Medulla oblongata (tissue), 1 donor: ENCODE results near the gene FLOT2.
"Not testable (repeated sequence)": the region's sequence is repeated elsewhere in the genome, so short reads cannot be mapped to it uniquely, and the experiment has no call there.

Source experiments
- DNase-seq: peaks from one replicate; pipeline ENCODE4 v3.0.0-alpha.2; 2015; ENCODE audit errors: extremely low spot score

Gene FLOT2

GRCh38 chr17:28873839-28874238, 23.7 kb downstream of the FLOT2 start:
- no peak for DNase-seq

DNA sequence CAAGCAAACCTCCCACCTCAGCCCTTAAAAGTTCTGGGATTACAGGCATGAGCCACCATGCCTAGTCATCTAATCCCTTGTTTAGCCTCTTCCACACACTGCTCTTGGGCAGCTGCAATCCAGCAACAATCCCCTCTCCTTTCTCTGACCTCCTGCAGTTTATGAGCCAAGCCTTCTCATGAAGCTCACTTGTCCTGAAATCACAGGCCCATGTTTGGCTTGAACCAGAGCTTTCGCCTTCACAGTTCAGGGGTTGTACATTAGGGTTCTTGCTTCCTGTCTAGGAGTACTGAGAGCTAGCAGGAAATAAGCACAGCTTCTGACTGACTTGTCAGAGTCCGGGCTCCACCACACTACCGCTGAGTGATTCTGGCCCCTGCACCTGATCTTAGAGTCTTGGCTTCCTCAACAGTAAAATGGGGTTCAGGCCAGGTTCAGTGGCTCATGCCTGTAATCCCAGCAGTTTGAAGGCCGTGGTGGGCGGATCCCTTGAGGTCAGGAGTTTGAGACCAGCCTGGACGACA, 26.4 kb downstream of the FLOT2 start:
- DNase-seq: no peak

DNA sequence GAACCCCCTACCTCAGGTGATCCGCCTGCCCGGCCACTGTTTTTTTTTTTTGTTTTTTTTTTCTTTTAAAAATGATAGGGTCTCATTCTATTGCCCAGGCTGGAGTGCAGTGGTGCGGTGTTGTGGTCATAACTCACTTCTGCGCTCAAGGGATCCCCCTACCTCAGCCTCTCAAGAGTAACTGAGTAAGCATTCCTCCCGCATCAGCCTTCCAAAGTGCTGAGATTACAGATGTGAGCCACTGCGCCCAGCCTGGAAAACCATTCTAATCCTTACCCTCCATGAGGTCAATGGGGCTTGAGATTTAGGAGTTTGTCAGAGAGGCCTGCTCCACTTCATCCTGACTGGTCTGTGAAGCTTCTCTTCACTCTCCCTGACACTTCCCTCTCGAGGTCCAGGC, 30.3 kb downstream of the FLOT2 start:
- DNase-seq: no peak

DNA sequence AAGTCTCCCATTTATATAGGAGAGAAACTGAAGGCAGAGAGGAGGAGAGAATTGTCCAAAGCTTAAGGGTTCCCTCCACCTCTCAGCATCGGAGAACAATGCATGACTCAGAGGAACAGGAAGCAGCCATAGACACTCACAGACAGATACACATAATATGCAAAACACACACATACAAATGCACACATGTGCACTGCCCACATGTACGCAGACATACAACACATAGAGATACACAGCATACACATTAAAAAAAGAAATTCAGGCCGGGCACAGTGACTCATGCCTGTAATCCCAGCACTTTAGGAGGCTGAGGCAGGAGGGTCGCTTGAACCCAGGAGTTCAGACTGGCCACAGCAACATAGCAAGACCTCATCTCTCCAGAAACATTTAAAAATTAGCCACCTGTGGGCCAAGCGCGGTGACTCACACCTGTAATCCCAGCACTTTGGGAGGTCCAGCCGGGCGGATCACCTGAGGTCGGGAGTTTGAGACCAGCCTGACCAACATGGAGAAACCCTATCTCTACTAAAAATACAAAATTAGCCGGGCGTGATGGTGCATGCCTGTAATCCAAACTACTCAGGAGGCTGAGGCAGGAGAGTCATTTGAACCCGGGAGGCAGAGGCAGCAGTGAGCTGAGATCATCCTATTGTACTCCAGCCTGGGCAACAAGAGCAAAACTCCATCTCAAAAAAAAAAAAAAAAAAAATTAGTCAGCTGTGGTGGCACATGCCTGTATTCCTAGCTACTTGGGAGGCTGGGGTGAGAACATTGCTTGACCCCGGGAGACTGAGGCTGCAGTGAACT, 31.4 kb downstream of the FLOT2 start:
- no peak for DNase-seq

GRCh38 chr17:28864991-28865849, 32.3 kb downstream of the FLOT2 start:
- no peak for DNase-seq

GRCh38 chr17:28863953-28864352, 33.6 kb downstream of the FLOT2 start:
- DNase-seq: no peak

GRCh38 chr17:28862561-28862960, 35.0 kb downstream of the FLOT2 start:
- DNase-seq: no peak

- no peak for DNase-seq
Measured at GRCh38 chr17:28861393-28862203, 35.9 kb downstream of the FLOT2 start.

DNA sequence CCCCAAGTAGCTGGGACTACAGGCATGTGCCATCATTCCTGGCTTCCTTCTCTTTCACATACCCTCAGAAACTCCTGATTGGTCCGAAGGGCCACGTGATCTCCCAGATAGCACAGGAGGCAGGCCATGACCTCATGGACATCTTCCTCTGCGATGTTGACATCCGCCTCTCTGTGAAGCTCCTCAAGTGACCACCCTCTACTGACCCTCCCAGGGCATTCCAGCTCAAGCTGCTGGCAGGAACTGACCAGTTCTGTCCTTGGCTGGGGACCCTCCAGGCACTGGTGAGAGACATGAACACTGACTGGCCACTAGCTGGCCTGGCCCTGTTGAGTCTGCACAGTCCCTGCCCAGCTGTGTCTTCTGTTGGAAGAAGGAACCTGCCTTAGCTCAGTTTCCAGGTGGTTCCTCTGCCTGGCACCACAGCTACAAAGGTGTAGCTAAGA, 37.1 kb downstream of the FLOT2 start:
- DNase-seq: no peak

DNA sequence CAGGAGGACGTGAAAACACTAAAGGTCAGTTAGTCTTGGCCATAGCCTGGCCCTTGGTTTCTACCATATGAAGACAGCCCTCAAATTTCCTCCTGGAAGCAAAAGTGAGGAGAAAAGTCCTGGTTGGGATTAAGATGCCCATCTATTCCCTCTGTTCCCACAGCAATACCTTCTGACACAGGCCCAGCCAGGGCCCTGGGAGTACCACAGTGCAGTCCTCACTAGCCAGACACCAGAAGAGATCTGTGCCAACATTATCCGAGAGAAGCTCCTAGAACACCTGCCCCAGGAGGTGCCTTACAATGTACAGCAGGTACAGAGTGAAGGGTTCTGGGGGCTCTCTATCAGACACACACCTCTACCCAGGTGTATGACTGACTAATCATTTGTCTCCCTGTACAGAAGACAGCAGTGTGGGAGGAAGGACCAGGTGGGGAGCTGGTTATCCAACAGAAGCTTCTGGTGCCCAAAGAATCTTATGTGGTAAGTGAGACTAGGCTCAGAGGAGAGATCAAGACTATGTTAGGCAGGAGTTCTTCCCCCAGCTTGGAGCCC, 38.7 kb downstream of the FLOT2 start:
- DNase-seq: no peak

DNA sequence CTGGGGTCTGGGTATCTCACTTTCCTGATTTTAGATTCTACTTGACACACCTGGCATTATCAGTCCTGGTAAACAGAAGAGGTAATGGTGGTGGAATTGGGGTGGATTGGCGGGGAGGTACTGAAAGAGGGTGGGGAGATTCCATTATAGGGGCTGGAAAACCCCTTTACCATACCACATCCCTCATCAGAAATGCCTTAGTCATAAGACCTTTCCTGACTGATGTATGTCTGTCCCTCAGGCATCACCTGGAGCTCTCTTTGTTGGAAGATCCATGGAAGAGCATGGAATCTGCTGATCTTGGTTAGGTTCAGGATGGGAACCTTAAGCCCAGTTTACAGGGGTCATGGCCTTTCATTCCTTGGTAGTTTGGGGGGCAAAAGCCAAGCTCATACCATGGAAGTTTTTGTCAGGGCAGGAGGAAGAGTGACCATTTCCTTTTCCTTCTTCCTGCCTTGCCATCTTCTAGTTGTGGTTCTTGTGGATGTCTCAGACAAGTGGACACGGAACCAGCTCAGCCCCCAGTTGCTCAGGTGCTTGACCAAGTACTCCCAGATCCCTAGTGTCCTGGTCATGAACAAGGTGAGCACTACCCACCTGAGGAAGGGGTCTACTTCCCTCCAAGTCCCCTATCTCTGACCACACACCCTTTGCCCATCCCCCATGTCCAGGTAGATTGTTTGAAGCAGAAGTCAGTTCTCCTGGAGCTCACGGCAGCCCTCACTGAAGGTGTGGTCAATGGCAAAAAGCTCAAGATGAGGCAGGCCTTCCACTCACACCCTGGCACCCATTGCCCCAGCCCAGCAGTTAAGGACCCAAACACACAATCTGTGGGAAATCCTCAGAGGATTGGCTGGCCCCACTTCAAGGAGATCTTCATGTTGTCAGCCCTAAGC, 39.4 kb downstream of the FLOT2 start:
- DNase-seq: no peak

DNA sequence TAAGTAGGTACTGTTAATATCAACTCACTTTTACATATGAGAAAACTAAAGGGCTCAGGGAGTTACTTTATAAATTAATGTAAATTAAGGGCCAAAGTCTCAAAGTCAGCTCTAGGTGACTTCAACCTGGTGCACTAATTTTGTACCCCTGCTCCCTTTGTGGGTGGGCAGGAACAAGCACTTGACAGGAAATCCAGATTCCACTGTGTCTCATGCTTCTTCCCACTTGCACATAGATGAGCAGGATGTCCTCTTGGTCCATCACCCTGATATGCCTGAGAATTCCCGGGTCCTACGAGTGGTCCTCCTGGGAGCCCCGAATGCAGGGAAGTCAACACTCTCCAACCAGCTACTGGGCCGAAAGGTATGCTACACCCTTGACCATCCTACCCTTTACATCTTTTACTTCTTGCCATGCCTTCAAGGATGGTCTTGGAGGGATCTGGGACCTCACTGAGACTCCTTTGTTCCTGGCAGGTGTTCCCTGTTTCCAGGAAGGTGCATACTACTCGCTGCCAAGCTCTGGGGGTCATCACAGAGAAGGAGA, 41.4 kb downstream of the FLOT2 start:
- DNase-seq: no peak

DNA sequence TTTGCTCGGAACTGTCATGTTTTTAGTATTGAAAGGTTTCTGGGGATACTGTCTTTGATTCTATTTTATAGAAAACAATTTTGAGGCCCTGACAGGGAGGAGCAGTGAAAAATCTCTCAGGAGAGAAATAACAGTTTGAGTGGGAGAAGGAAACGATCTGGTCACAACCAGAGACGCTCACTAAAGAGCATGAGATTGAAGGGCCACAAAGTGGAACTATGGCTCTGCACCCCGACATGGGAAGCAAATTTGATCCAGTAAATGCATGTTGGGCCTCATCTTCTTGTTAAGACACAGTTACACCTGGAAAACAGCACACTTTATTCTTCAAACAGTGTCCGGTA, 42.2 kb downstream of the FLOT2 start:
- DNase-seq: no peak

GRCh38 chr17:28854457-28855335, 42.8 kb downstream of the FLOT2 start, which contains the start of gene ERAL1:
ERAL1 (plus strand) TSS chr17:28855016; CDS start chr17:28855035, 19 bp downstream.
- peak; percentile 93 for DNase-seq

- no peak for DNase-seq
Measured at GRCh38 chr17:28853295-28853694, 44.2 kb downstream of the FLOT2 start.

DNA sequence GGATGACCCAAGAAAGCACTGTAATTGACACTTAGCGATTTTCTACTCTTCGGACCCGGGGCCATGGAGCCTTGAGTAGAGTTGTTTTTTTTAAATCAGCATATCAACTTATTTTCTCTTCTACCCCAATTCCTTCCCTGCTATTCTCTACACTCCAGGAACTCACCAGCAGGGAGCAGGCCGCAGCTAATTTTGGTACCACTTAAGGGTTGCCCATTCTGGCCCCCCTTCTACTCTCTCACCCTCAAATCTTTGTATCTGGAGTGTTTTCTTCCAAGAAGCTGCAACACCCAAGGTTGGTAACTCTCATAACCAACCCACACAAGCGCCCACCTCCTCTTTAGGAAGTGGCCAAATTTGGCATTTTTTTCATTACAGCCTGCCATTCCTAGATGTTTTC, 48.3 kb downstream of the FLOT2 start:
- no peak for DNase-seq

DNA sequence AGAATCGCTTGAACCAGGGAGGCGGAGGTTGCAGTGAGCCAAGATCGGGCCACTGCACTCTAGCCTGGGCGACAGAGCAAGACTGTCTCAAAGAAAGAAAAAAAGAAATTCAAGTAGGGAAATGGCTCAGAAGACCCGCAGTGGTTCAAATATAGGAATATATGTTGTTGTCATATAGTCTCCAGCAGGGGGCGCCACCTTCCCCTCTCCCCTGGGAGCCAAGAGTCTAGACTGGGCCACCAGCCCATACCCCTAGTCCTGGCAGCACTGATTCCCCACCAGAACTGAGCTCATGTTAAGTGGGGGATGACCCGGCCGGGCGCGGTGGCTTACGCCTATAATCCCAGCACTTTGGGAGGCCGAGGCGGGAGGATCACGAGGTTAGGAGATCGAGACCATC, 48.9 kb downstream of the FLOT2 start:
- not testable (repeated sequence) for DNase-seq

GRCh38 chr17:28846699-28847098, 50.8 kb downstream of the FLOT2 start:
- DNase-seq: not testable (repeated sequence)

GRCh38 chr17:28846231-28846630, 51.3 kb downstream of the FLOT2 start:
- no peak for DNase-seq
